OCI-LY7 (cell line): ENCODE measurements around the gene TMEM170B. TPM values are rescaled to one million over a fixed set of nuclear protein-coding genes. Genes with fewer than 3 reads are reported as not detected.
A peak's percentile ranks its signal among the peaks of the same experiment; 100 is the strongest.

ENCODE experiments used
- BruUV-seq: library from RNA; stranded (reverse); fragments of 400-500 nt; replicated peaks from 2 replicates; lab custom pipeline; 2021; lab: Mats Ljungman, UMichigan
- CTCF ChIA-PET: fragments of 300-600 bp; sonication (Branson Sonifier 250); formaldehyde crosslinking; loops from one replicate; lab custom pipeline; 2022; ENCODE audit warnings: antibody characterized with exemption; ENCODE audit not compliant: unreplicated experiment; lab: Charles Lee
- POLR2A ChIA-PET: fragments of 300-600 bp; sonication (Branson Sonifier 250); formaldehyde crosslinking; loops from one replicate; lab custom pipeline; 2022; ENCODE audit warnings: antibody characterized with exemption; lab: Charles Lee
- DNase-seq: peaks from one replicate; pipeline ENCODE4 v3.0.0-alpha.2; 2015; ENCODE audit warnings: low spot score
- H2AFZ ChIP-seq: fragments of 200-600 bp; sonication (generic), shearing (Covaris generic); 2 replicates; pipeline ENCODE4 v1.6.1; 2014; ENCODE audit warnings: mild to moderate bottlenecking, antibody characterized with exemption, low read length, moderate library complexity
- H3K27ac ChIP-seq: fragments of 200-600 bp; sonication (generic); 2 replicates; pipeline ENCODE4 v1.5.1; 2014; ENCODE audit warnings: mixed run types, low read depth, mild to moderate bottlenecking, moderate library complexity, low read length, inconsistent platforms; ENCODE audit not compliant: poor library complexity, severe bottlenecking
- H3K36me3 ChIP-seq: fragments of 200-600 bp; sonication (generic); 2 replicates; pipeline ENCODE4 v1.6.1; 2014; ENCODE audit warnings: mild to moderate bottlenecking, antibody characterized with exemption, low read length, moderate library complexity, mixed read lengths; ENCODE audit not compliant: insufficient read depth
- H3K4me1 ChIP-seq: fragments of 200-600 bp; sonication (generic); 2 replicates; pipeline ENCODE4 v1.5.1; 2014; ENCODE audit warnings: mild to moderate bottlenecking, low read length; ENCODE audit not compliant: insufficient read depth, poor library complexity, severe bottlenecking
- H3K4me2 ChIP-seq: fragments of 200-600 bp; sonication (generic); 2 replicates; pipeline ENCODE4 v1.6.1; 2014; ENCODE audit warnings: mild to moderate bottlenecking, low read length
- H3K4me3 ChIP-seq: fragments of 200-600 bp; sonication (generic); 2 replicates; pipeline ENCODE4 v1.5.1; 2014; ENCODE audit warnings: mild to moderate bottlenecking, low read depth, low read length; ENCODE audit not compliant: poor library complexity, severe bottlenecking
- H3K79me2 ChIP-seq: fragments of 200-600 bp; sonication (generic); 2 replicates; pipeline ENCODE4 v1.6.1; 2016; ENCODE audit warnings: low read depth, mild to moderate bottlenecking, low read length, moderate library complexity, mixed read lengths; ENCODE audit not compliant: insufficient read depth
- H3K9me2 ChIP-seq: fragments of 200-600 bp; sonication (generic); 2 replicates; pipeline ENCODE4 v1.6.1; 2016; ENCODE audit warnings: mild to moderate bottlenecking, low read length, mixed read lengths; ENCODE audit not compliant: insufficient read depth
- H3K9me3 ChIP-seq: fragments of 200-600 bp; sonication (generic); 2 replicates; pipeline ENCODE4 v1.6.1; 2014; ENCODE audit warnings: mild to moderate bottlenecking, mixed run types, low read length, mixed read lengths
- H4K20me1 ChIP-seq: fragments of 200-600 bp; sonication (generic); 2 replicates; pipeline ENCODE4 v1.6.1; 2014; ENCODE audit warnings: mild to moderate bottlenecking, antibody characterized with exemption, low read length, moderate library complexity, mixed read lengths; ENCODE audit not compliant: insufficient read depth
- EZH2phosphoT487 ChIP-seq: fragments of 200-600 bp; sonication (generic); IDR thresholded peaks from 2 replicates; pipeline ENCODE4 v1.6.1; 2018; ENCODE audit warnings: low read depth, borderline replicate concordance, mild to moderate bottlenecking, mixed run types, antibody characterized with exemption, low read length, moderate library complexity, mixed read lengths
- intact Hi-C: fragments of 100-400 bp; cut with micrococcal nuclease; formaldehyde crosslinking; loops from one replicate; pipeline ENCODE4 v1.10.0; 2022; ENCODE audit not compliant: unreplicated experiment
- total RNA-seq, 2 experiments: library from RNA; depleted of rRNA in 1 of 2; stranded (reverse); fragments of >200 nt in 1 of 2; shearing (Covaris generic) in 1 of 2; gene quantifications; 2 replicates each; pipeline ENCODE4 v1.2.3, GENCODE V29; 2014 to 2022
- TF ChIP-seq, protein P1 (sequence below): fragments of 200-600 bp; sonication (generic); conservative IDR thresholded peaks from 2 replicates; pipeline ENCODE4 v1.5.1; 2014; ENCODE audit warnings: mild to moderate bottlenecking, antibody characterized with exemption, low read length, moderate library complexity, mixed read lengths

The TMEM170B gene
- total RNA-seq, 2 experiments from 2014 or later = 4.1 to 5.6 TPM

DNA sequence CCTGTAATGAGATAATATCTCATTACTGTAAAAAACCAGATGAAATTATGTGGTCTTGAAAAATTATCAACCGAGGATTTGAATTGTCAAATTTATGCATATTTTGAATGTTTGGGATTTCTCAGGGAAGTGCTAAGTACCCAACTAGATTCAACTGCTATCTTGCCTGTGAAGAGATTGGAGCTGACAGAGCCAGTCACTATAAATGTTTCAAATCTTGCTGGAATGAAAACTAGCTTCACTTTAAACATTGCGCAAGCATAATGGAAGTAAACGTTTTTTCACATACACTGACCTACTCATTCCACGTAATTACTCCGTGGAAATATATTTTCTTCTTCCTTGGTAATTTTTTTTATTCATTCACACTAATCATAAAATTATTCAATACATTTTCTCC, 46.7 kb downstream of the TMEM170B start:
- ChIA-PET POLR2A (interaction anchor here (0.7 to 1.3 kb wide), 4 partner anchors 9 to 604 kb away, joined by 3 to 6 read pairs (median 4); no protein-coding TSS in a partner anchor), CTCF (interaction anchor here (0.6 kb wide), 1 partner anchor 14 kb away, joined by 4 read pairs; no protein-coding TSS in a partner anchor)
- Histone ChIP-seq H3K4me2 (no peak overlapping the region), H3K4me1 (no peaks in the 10 kb centered on the region), H3K36me3 (no peaks in the 10 kb centered on the region), H3K79me2 (no peaks in the 10 kb centered on the region), H3K9me3 (no peaks in the 10 kb centered on the region), H4K20me1 (peaks cover 3% of the 10 kb centered on the region; the same call in 1 of the 2 replicates), H2AFZ (no peak overlapping the region), H3K9me2 (no peaks in the 10 kb centered on the region), H3K27ac (no peak overlapping the region), H3K4me3 (no peak overlapping the region)
- TF ChIP-seq, protein P1, sequence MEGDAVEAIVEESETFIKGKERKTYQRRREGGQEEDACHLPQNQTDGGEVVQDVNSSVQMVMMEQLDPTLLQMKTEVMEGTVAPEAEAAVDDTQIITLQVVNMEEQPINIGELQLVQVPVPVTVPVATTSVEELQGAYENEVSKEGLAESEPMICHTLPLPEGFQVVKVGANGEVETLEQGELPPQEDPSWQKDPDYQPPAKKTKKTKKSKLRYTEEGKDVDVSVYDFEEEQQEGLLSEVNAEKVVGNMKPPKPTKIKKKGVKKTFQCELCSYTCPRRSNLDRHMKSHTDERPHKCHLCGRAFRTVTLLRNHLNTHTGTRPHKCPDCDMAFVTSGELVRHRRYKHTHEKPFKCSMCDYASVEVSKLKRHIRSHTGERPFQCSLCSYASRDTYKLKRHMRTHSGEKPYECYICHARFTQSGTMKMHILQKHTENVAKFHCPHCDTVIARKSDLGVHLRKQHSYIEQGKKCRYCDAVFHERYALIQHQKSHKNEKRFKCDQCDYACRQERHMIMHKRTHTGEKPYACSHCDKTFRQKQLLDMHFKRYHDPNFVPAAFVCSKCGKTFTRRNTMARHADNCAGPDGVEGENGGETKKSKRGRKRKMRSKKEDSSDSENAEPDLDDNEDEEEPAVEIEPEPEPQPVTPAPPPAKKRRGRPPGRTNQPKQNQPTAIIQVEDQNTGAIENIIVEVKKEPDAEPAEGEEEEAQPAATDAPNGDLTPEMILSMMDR = no peak
- TF ChIP-seq EZH2phosphoT487 = no peak
- intact Hi-C loops = loop anchor here (10.0 kb wide), 1 partner anchor 1021 kb away; no protein-coding TSS in a partner anchor
- DNase-seq = no peak
- BruUV-seq = no TSS peak

DNA sequence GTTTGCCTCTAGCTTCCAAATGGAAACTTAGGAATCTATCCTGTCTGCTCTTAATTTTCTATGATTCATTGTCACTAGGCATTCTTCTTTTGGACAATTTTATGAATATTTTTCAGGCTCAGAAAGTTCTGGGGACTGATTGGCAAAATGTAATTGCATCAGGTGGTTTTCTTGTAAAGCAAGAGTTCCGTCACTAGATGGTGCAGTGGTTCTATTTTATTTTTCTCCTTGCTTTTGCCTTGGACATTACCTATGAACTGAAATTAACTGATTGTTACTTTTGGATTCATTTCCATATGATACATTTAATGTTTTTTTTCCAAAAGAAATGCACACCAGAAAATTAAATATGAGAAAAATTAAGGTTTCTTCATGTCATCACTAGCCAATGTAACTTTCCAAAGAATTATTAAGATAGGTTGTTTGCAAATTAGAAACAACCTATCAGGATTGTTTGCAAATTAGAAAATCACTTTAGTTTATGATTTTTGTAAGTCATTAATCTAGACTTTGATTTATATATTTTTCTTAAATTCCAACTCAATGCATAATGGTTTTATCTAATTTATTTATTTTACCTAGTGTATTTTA, 48.0 kb downstream of the TMEM170B start:
- Histone ChIP-seq H3K4me1 (no peaks in the 10 kb centered on the region), H3K79me2 (no peaks in the 10 kb centered on the region), H3K27ac (no peak overlapping the region), H2AFZ (no peak overlapping the region), H3K9me3 (no peaks in the 10 kb centered on the region), H3K4me3 (no peak overlapping the region), H3K36me3 (no peaks in the 10 kb centered on the region), H3K4me2 (no peak overlapping the region), H4K20me1 (peaks cover 3% of the 10 kb centered on the region; the same call in 1 of the 2 replicates), H3K9me2 (no peaks in the 10 kb centered on the region)
- POLR2A ChIA-PET = interaction anchor here (0.6 to 1.3 kb wide), 2 partner anchors 10 to 34 kb away, joined by 3 to 4 read pairs; no protein-coding TSS in a partner anchor
- CTCF ChIA-PET = no interaction called here
- no TSS peak for BruUV-seq
- DNase-seq = peak; percentile 43
- intact Hi-C loops = loop anchor here (5.0 to 10.0 kb wide), 4 partner anchors 72 to 1019 kb away; no protein-coding TSS in a partner anchor
- TF ChIP-seq EZH2phosphoT487 = no peak
- TF ChIP-seq, protein P1 = peak; percentile 88

DNA sequence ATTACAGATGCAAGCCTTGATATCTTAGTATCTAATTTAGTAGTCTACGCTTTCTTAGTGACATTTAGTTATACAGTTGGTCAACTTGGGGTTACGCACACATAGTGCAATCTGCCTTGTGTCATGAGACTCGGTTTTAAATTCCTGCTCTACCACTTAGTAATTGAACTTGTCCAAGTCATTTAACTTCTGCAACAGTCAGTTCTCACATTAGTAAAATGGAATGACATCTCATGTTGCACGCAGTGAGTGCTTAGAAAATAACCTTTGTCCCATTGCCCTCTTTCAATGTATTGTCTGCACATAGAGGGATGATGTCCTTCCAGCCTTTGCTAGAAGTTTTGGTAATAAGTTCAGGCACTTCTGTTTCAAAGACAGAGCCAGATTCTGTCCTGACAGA, 48.6 kb downstream of the TMEM170B start:
- H3K27ac ChIP-seq = no peak overlapping the region
- no peak overlapping the region for H2AFZ ChIP-seq
- H3K4me2 ChIP-seq = no peak overlapping the region
- no peak overlapping the region for H3K4me3 ChIP-seq
- intact Hi-C loops = loop anchor here (5.0 to 10.0 kb wide), 4 partner anchors 71 to 1019 kb away; no protein-coding TSS in a partner anchor
- peaks cover 3% of the 10 kb centered on the region; the same call in 1 of the 2 replicates for H4K20me1 ChIP-seq
- ChIA-PET CTCF (no interaction called here), POLR2A (interaction anchor here (0.6 kb wide), 1 partner anchor 110 kb away, joined by 4 read pairs; no protein-coding TSS in a partner anchor)
- no peaks in the 10 kb centered on the region for H3K9me3 ChIP-seq
- no TSS peak for BruUV-seq
- no peaks in the 10 kb centered on the region for H3K9me2 ChIP-seq
- H3K79me2 ChIP-seq = no peaks in the 10 kb centered on the region
- no peak for DNase-seq
- TF ChIP-seq, protein P1 = no peak
- TF ChIP-seq EZH2phosphoT487 = no peak
- H3K36me3 ChIP-seq = no peaks in the 10 kb centered on the region
- H3K4me1 ChIP-seq = no peaks in the 10 kb centered on the region
